SU-DHL-6 (cell line): ENCODE measurements around the gene XPNPEP2.

Source experiments
- H2AFZ ChIP-seq: fragments of 200-600 bp; sonication (generic); 2 replicates; pipeline ENCODE4 v1.6.1; 2014; ENCODE audit warnings: low read depth, mild to moderate bottlenecking, moderate library complexity, mixed read lengths, antibody characterized with exemption, low read length; ENCODE audit not compliant: severe bottlenecking
- H3F3A ChIP-seq: fragments of 200-600 bp; shearing (Covaris generic); 2 replicates; pipeline ENCODE4 v1.6.0; 2016; ENCODE audit warnings: antibody characterized with exemption, mild to moderate bottlenecking; ENCODE audit not compliant: insufficient read depth
- H3K27ac ChIP-seq: fragments of 200-600 bp; sonication (generic); 2 replicates; pipeline ENCODE4 v1.5.1; 2016; ENCODE audit warnings: low read depth, mild to moderate bottlenecking, low read length, moderate library complexity, mixed read lengths
- H3K27me3 ChIP-seq: fragments of 200-600 bp; sonication (generic), shearing (Covaris generic); 2 replicates; pipeline ENCODE4 v1.6.0; 2014; ENCODE audit warnings: mild to moderate bottlenecking, low read length
- H3K36me3 ChIP-seq: fragments of 200-600 bp; sonication (generic); 2 replicates; pipeline ENCODE4 v1.6.1; 2014; ENCODE audit warnings: mild to moderate bottlenecking, low read length, mixed read lengths
- H3K4me2 ChIP-seq: fragments of 300-600, 200-600 bp; shearing (Covaris generic), sonication (generic); 2 replicates; pipeline ENCODE4 v1.6.0; 2014; ENCODE audit warnings: low read length, low read depth, mild to moderate bottlenecking; ENCODE audit not compliant: poor library complexity, severe bottlenecking
- H3K4me3 ChIP-seq: fragments of 200-600 bp; sonication (generic); 2 replicates; pipeline ENCODE4 v1.5.1; 2014; ENCODE audit warnings: antibody characterized with exemption, low read length, mild to moderate bottlenecking, mixed read lengths; ENCODE audit not compliant: insufficient read depth, poor library complexity, severe bottlenecking
- H3K79me2 ChIP-seq: fragments of 200-600 bp; sonication (generic); 2 replicates; pipeline ENCODE4 v1.6.1; 2014; ENCODE audit warnings: mild to moderate bottlenecking, low read length, moderate library complexity; ENCODE audit not compliant: insufficient read depth
- H3K9ac ChIP-seq: fragments of 200-600 bp; sonication (generic); 2 replicates; pipeline ENCODE4 v1.7.0; 2014; ENCODE audit warnings: mild to moderate bottlenecking, low read length
- H3K9me2 ChIP-seq: fragments of 200-600 bp; sonication (generic); replicated peaks from 2 replicates; pipeline ENCODE4 v1.6.1; 2014; ENCODE audit warnings: low read length; ENCODE audit not compliant: insufficient read depth
- H3K9me3 ChIP-seq: fragments of 200-600 bp; sonication (generic); 2 replicates; pipeline ENCODE4 v1.6.1; 2014; ENCODE audit warnings: low read length, mixed read lengths; ENCODE audit not compliant: insufficient read depth
- H4K20me1 ChIP-seq: fragments of 200-600 bp; sonication (generic); 2 replicates; pipeline ENCODE4 v1.6.1; 2014; ENCODE audit warnings: low read depth, mild to moderate bottlenecking, antibody characterized with exemption, low read length, moderate library complexity, mixed read lengths
- EZH2phosphoT487 ChIP-seq: fragments of 200-600 bp; sonication (generic), shearing (Covaris generic); conservative IDR thresholded peaks from 2 replicates; pipeline ENCODE4 v1.6.1; 2018; ENCODE audit warnings: mild to moderate bottlenecking, antibody characterized with exemption, low read length, moderate library complexity, mixed read lengths
- TF ChIP-seq, protein P1 (sequence below): fragments of 200-600 bp; sonication (generic); IDR thresholded peaks from one replicate; pipeline ENCODE4 v1.5.1; 2017; ENCODE audit warnings: antibody characterized with exemption, mild to moderate bottlenecking, low read length, moderate library complexity; ENCODE audit not compliant: insufficient read depth, poor library complexity, severe bottlenecking

The XPNPEP2 gene

DNA sequence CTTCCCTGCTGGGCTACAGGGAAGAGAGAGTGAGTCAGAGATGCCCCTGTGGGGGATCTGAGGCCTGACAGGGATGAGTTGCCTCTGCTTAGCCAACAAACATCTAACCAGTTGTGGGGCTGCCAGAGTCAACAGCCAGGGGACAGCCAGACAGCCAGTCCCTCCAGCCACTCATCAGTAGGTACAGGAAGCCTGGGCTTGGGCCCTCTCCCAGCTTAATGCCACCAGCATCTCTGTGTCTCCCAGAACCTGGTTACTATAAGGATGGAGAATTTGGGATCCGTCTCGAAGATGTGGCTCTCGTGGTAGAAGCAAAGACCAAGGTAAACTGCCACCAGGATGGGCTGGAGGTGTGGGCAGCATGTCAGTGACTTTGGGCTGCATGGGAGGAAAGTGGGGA is 23.7 kb downstream of the XPNPEP2 start:
- TF ChIP-seq EZH2phosphoT487 = no peak
- TF ChIP-seq, protein P1, sequence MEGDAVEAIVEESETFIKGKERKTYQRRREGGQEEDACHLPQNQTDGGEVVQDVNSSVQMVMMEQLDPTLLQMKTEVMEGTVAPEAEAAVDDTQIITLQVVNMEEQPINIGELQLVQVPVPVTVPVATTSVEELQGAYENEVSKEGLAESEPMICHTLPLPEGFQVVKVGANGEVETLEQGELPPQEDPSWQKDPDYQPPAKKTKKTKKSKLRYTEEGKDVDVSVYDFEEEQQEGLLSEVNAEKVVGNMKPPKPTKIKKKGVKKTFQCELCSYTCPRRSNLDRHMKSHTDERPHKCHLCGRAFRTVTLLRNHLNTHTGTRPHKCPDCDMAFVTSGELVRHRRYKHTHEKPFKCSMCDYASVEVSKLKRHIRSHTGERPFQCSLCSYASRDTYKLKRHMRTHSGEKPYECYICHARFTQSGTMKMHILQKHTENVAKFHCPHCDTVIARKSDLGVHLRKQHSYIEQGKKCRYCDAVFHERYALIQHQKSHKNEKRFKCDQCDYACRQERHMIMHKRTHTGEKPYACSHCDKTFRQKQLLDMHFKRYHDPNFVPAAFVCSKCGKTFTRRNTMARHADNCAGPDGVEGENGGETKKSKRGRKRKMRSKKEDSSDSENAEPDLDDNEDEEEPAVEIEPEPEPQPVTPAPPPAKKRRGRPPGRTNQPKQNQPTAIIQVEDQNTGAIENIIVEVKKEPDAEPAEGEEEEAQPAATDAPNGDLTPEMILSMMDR = no peak
- no peaks in the 10 kb centered on the region for H3K9me3 ChIP-seq
- H3F3A ChIP-seq = no peaks in the 10 kb centered on the region

DNA sequence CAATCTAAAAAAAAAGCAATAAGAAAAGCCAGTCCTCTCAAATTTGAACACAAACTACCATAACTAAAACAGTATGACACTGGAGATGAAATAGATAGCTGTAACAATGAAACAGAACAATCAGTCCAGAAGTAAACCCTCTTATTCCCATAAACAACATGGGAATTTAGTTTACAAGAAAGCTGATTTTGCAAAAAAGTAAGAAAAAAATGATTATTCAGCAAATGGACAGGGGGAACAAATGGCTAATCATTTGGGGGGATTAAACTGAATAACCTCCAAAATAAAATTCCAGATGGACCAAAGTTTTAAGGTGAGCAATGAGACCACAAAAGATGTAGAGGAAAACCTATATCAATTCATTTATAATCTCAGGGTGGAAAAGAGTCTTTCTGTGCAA is 24.9 kb downstream of the XPNPEP2 start:
- Histone ChIP-seq H3K9me2 (no peaks in the 10 kb centered on the region), H3K4me3 (no peak overlapping the region), H2AFZ (no peak overlapping the region), H3K9me3 (no peaks in the 10 kb centered on the region), H3K9ac (no peak overlapping the region), H3K27me3 (no peaks in the 10 kb centered on the region), H3K79me2 (no peaks in the 10 kb centered on the region), H3K27ac (no peak overlapping the region), H3F3A (no peaks in the 10 kb centered on the region), H3K36me3 (no peaks in the 10 kb centered on the region), H3K4me2 (no peak overlapping the region), H4K20me1 (no peaks in the 10 kb centered on the region)
- TF ChIP-seq, protein P1 = no peak

More for the DNA sequence above, 23.7 kb downstream of the XPNPEP2 start:
- Histone ChIP-seq H3K79me2 (no peaks in the 10 kb centered on the region), H3K27me3 (no peaks in the 10 kb centered on the region), H3K4me3 (no peak overlapping the region), H3K36me3 (no peaks in the 10 kb centered on the region), H2AFZ (no peak overlapping the region), H4K20me1 (no peaks in the 10 kb centered on the region), H3K9me2 (no peaks in the 10 kb centered on the region), H3K4me2 (no peak overlapping the region), H3K27ac (no peak overlapping the region), H3K9ac (no peak overlapping the region)

DNA sequence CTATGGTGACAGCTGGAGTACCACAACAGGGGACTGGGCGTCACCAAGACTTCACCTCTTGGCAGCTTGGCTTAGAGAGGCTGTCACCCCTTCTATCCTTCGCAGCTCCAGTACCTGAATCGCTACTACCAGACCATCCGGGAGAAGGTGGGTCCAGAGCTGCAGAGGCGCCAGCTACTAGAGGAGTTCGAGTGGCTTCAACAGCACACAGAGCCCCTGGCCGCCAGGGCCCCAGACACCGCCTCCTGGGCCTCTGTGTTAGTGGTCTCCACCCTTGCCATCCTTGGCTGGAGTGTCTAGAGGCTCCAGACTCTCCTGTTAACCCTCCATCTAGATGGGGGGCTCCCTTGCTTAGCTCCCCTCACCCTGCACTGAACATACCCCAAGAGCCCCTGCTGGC is 29.4 kb downstream of the XPNPEP2 start:
- peak overlapping the region; percentile 56 for H3K9ac ChIP-seq
- H3F3A ChIP-seq = peaks cover 13% of the 10 kb centered on the region; the same call in 1 of the 2 replicates
- TF ChIP-seq, protein P1 = no peak
- no peak for TF ChIP-seq EZH2phosphoT487
- H3K79me2 ChIP-seq = no peaks in the 10 kb centered on the region
- peak overlapping the region; percentile 95 for H3K27ac ChIP-seq
- no peak overlapping the region for H3K4me2 ChIP-seq
- no peaks in the 10 kb centered on the region for H3K9me2 ChIP-seq
- no peaks in the 10 kb centered on the region for H3K27me3 ChIP-seq
- no peaks in the 10 kb centered on the region for H3K9me3 ChIP-seq
- H3K4me3 ChIP-seq = no peak overlapping the region
- H2AFZ ChIP-seq = no peak overlapping the region
- H4K20me1 ChIP-seq = no peaks in the 10 kb centered on the region
- H3K36me3 ChIP-seq = no peaks in the 10 kb centered on the region
